Measurements from ENCODE around the gene ZNF100.

- TF ChIP-seq POLR2A (IDR thresholded peaks at IDR 0.05; ENCODE audit: low read length) (no peak), GATA1 (IDR thresholded peaks at IDR 0.05; ENCODE audit: low read depth, low read length) (no peak)
These were observed 87.4 kb downstream of the ZNF100 start for GRCh38 chr19:21680026-21680425.
